SU-DHL-6 (cell line): ENCODE data around the gene MAP4K3.

ENCODE experiments used
- H2AFZ ChIP-seq: fragments of 200-600 bp; sonication (generic); 2 replicates; pipeline ENCODE4 v1.6.1; 2014; ENCODE audit warnings: low read depth, mild to moderate bottlenecking, moderate library complexity, mixed read lengths, antibody characterized with exemption, low read length; ENCODE audit not compliant: severe bottlenecking
- H3F3A ChIP-seq: fragments of 200-600 bp; shearing (Covaris generic); 2 replicates; pipeline ENCODE4 v1.6.0; 2016; ENCODE audit warnings: antibody characterized with exemption, mild to moderate bottlenecking; ENCODE audit not compliant: insufficient read depth
- H3K27ac ChIP-seq: fragments of 200-600 bp; sonication (generic); 2 replicates; pipeline ENCODE4 v1.5.1; 2016; ENCODE audit warnings: low read depth, mild to moderate bottlenecking, low read length, moderate library complexity, mixed read lengths
- H3K27me3 ChIP-seq: fragments of 200-600 bp; sonication (generic), shearing (Covaris generic); 2 replicates; pipeline ENCODE4 v1.6.0; 2014; ENCODE audit warnings: mild to moderate bottlenecking, low read length
- H3K36me3 ChIP-seq: fragments of 200-600 bp; sonication (generic); 2 replicates; pipeline ENCODE4 v1.6.1; 2014; ENCODE audit warnings: mild to moderate bottlenecking, low read length, mixed read lengths
- H3K4me2 ChIP-seq: fragments of 300-600, 200-600 bp; shearing (Covaris generic), sonication (generic); 2 replicates; pipeline ENCODE4 v1.6.0; 2014; ENCODE audit warnings: low read length, low read depth, mild to moderate bottlenecking; ENCODE audit not compliant: poor library complexity, severe bottlenecking
- H3K4me3 ChIP-seq: fragments of 200-600 bp; sonication (generic); 2 replicates; pipeline ENCODE4 v1.5.1; 2014; ENCODE audit warnings: antibody characterized with exemption, low read length, mild to moderate bottlenecking, mixed read lengths; ENCODE audit not compliant: insufficient read depth, poor library complexity, severe bottlenecking
- H3K79me2 ChIP-seq: fragments of 200-600 bp; sonication (generic); 2 replicates; pipeline ENCODE4 v1.6.1; 2014; ENCODE audit warnings: mild to moderate bottlenecking, low read length, moderate library complexity; ENCODE audit not compliant: insufficient read depth
- H3K9ac ChIP-seq: fragments of 200-600 bp; sonication (generic); 2 replicates; pipeline ENCODE4 v1.7.0; 2014; ENCODE audit warnings: mild to moderate bottlenecking, low read length
- H3K9me2 ChIP-seq: fragments of 200-600 bp; sonication (generic); replicated peaks from 2 replicates; pipeline ENCODE4 v1.6.1; 2014; ENCODE audit warnings: low read length; ENCODE audit not compliant: insufficient read depth
- H3K9me3 ChIP-seq: fragments of 200-600 bp; sonication (generic); 2 replicates; pipeline ENCODE4 v1.6.1; 2014; ENCODE audit warnings: low read length, mixed read lengths; ENCODE audit not compliant: insufficient read depth
- H4K20me1 ChIP-seq: fragments of 200-600 bp; sonication (generic); 2 replicates; pipeline ENCODE4 v1.6.1; 2014; ENCODE audit warnings: low read depth, mild to moderate bottlenecking, antibody characterized with exemption, low read length, moderate library complexity, mixed read lengths
- EZH2phosphoT487 ChIP-seq: fragments of 200-600 bp; sonication (generic), shearing (Covaris generic); conservative IDR thresholded peaks from 2 replicates; pipeline ENCODE4 v1.6.1; 2018; ENCODE audit warnings: mild to moderate bottlenecking, antibody characterized with exemption, low read length, moderate library complexity, mixed read lengths
- TF ChIP-seq, protein P1 (sequence below): fragments of 200-600 bp; sonication (generic); IDR thresholded peaks from one replicate; pipeline ENCODE4 v1.5.1; 2017; ENCODE audit warnings: antibody characterized with exemption, mild to moderate bottlenecking, low read length, moderate library complexity; ENCODE audit not compliant: insufficient read depth, poor library complexity, severe bottlenecking

MAP4K3 gene

GRCh38 chr2:39243469-39244123 is 193.5 kb downstream of the MAP4K3 start, which contains the start of gene CDKL4:
Gene CDKL4 (minus strand): TSS chr2:39243970.
- Histone ChIP-seq H3K9me3 (no peaks in the 10 kb centered on the region), H3K27ac (no peak within 1 kb of the TSS), H2AFZ (no peak within 1 kb of the TSS), H3K4me2 (no peak within 1 kb of the TSS), H3K4me3 (no peak within 1 kb of the TSS), H3K27me3 (no peaks in the 10 kb centered on the region), H3K36me3 (no peaks in the 10 kb centered on the region), H3K79me2 (no peaks in the 10 kb centered on the region), H4K20me1 (no peaks in the 10 kb centered on the region), H3K9me2 (no peaks in the 10 kb centered on the region), H3K9ac (no peak within 1 kb of the TSS), H3F3A (no peaks in the 10 kb centered on the region)
- TF ChIP-seq, protein P1, sequence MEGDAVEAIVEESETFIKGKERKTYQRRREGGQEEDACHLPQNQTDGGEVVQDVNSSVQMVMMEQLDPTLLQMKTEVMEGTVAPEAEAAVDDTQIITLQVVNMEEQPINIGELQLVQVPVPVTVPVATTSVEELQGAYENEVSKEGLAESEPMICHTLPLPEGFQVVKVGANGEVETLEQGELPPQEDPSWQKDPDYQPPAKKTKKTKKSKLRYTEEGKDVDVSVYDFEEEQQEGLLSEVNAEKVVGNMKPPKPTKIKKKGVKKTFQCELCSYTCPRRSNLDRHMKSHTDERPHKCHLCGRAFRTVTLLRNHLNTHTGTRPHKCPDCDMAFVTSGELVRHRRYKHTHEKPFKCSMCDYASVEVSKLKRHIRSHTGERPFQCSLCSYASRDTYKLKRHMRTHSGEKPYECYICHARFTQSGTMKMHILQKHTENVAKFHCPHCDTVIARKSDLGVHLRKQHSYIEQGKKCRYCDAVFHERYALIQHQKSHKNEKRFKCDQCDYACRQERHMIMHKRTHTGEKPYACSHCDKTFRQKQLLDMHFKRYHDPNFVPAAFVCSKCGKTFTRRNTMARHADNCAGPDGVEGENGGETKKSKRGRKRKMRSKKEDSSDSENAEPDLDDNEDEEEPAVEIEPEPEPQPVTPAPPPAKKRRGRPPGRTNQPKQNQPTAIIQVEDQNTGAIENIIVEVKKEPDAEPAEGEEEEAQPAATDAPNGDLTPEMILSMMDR = no peak
- no peak for TF ChIP-seq EZH2phosphoT487

GRCh38 chr2:39241588-39241987 is 195.5 kb downstream of the MAP4K3 start:
- Histone ChIP-seq H3K9me3 (no peaks in the 10 kb centered on the region), H3K9me2 (no peaks in the 10 kb centered on the region), H2AFZ (no peak overlapping the region), H3F3A (no peaks in the 10 kb centered on the region), H4K20me1 (no peaks in the 10 kb centered on the region), H3K4me3 (no peak overlapping the region), H3K9ac (no peak overlapping the region), H3K27me3 (no peaks in the 10 kb centered on the region), H3K79me2 (no peaks in the 10 kb centered on the region), H3K27ac (no peak overlapping the region), H3K4me2 (no peak overlapping the region), H3K36me3 (no peaks in the 10 kb centered on the region)
- TF ChIP-seq, protein P1 = no peak
- no peak for TF ChIP-seq EZH2phosphoT487

DNA sequence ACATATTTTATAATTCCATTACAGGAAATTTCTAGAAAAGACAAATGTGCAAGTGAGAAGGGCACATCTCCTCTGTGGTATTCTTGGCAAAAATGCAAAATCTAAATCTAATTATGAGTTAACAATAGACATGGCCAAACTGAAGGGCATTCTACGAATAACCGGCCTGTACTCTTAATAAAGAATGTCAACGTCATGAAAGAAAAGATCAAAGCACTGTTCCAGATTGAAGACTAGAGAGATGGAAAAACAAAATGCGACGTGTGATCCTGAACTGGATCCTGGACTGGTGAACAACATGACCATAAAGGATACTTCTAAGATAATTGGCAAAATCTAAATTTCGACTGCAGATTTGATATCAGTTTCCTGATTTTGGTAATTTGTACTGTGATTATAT is 196.3 kb downstream of the MAP4K3 start:
- H3K9me3 ChIP-seq = no peaks in the 10 kb centered on the region
- H3K4me2 ChIP-seq = no peak overlapping the region
- H3K4me3 ChIP-seq = no peak overlapping the region
- H3F3A ChIP-seq = no peaks in the 10 kb centered on the region
- H4K20me1 ChIP-seq = no peaks in the 10 kb centered on the region
- H3K27ac ChIP-seq = no peak overlapping the region
- no peaks in the 10 kb centered on the region for H3K79me2 ChIP-seq
- no peaks in the 10 kb centered on the region for H3K9me2 ChIP-seq
- TF ChIP-seq EZH2phosphoT487 = no peak
- TF ChIP-seq, protein P1 = no peak
- H3K27me3 ChIP-seq = no peaks in the 10 kb centered on the region
- H3K9ac ChIP-seq = no peak overlapping the region
- no peaks in the 10 kb centered on the region for H3K36me3 ChIP-seq
- no peak overlapping the region for H2AFZ ChIP-seq
